Measurements from ENCODE around the gene UTF1. TPM values are rescaled to one million over a fixed set of nuclear protein-coding genes. Genes with fewer than 3 reads are reported as not detected.

Gene UTF1
- total and polyA plus RNA-seq, 9 of the 15 experiments (the other 6 are each of a cell fraction or from before 2014, with no cell fraction given): 0.35 to 0.46 TPM; not detected in 7

- no peaks in the 10 kb centered on the region for H3K27me3 ChIP-seq (ENCODE audit: control insufficient read depth in 2 of 2, insufficient read depth in 2 of 2, low read length in 2 of 2)
- ATAC-seq: no peak
- no peaks in the 10 kb centered on the region for H3K9me3 ChIP-seq (replicated peaks; ENCODE audit: control insufficient read depth, insufficient read depth, low read depth, low read length)
- peak overlapping the region; percentile 32; the same call in 1 of the 2 replicates for H2AFZ ChIP-seq (ENCODE audit: low read depth, low read length)
- H3K9ac ChIP-seq (ENCODE audit: insufficient read depth in 1 of 2, low read depth in 2 of 2, low read length in 2 of 2): peak overlapping the region in 1 of 2 experiments; percentile 88; a peak in 1 of 4 replicates
- H3K4me1 ChIP-seq (replicated peaks in 1 of 2; ENCODE audit: control insufficient read depth in 2 of 2, insufficient read depth in 2 of 2, low read length in 2 of 2): peaks cover 2 to 79% of the 10 kb centered on the region in 2 experiments; a peak in 3 of 5 replicates
- no peak overlapping the region for H3K4me2 ChIP-seq (ENCODE audit: insufficient read depth, low read length)
- no TSS peak for BruUV-seq (replicated peaks)
- CTCF ChIA-PET (ENCODE audit: low intra/inter-chr PET ratio): no interaction called here
- peak in 1 of 4 experiments; percentile 31 for DNase-seq (ENCODE audit: extremely low read depth in 1 of 4, low spot score in 3 of 4)
- no peaks in the 10 kb centered on the region for H3K36me3 ChIP-seq (ENCODE audit: control insufficient read depth, insufficient read depth, low read length)
- no peaks in the 10 kb centered on the region for H3K79me2 ChIP-seq (ENCODE audit: control insufficient read depth, insufficient read depth, low read length)
- POLR2A ChIA-PET: interaction anchor here (4.6 kb wide), 1 partner anchor 13 kb away, joined by 18 read pairs; no protein-coding TSS in a partner anchor
- in situ Hi-C loops (cut with MboI) (no loop called here), intact Hi-C loops (cut with micrococcal nuclease) (no loop called here)
- no peaks in the 10 kb centered on the region for H4K20me1 ChIP-seq (replicated peaks; ENCODE audit: control insufficient read depth, insufficient read depth, low read length)
- H3K27ac ChIP-seq (ENCODE audit: extremely low read depth, low read depth, low read length): no peak overlapping the region
- no peak overlapping the region for H3K4me3 ChIP-seq
- no peaks in the 10 kb centered on the region for H3K9me1 ChIP-seq (ENCODE audit: control insufficient read depth, insufficient read depth, low read length)
- WGBS (ENCODE audit: insufficient coverage, low coverage, missing lambda C conversion rate): 43% methylated on average over 11 of the region's 24 CpGs
- no peak for FAIRE-seq
- TF ChIP-seq THRB (CRISPR knock-in tag; conservative IDR thresholded peaks at IDR 0.05) (no peak), AFF4 (CRISPR knock-in tag; IDR thresholded peaks at IDR 0.05) (no peak), HLTF (IDR thresholded peaks at IDR 0.05) (no peak), ZNF445 (CRISPR knock-in tag; IDR thresholded peaks at IDR 0.05; ENCODE audit: low read depth) (no peak), CHD1 (IDR thresholded peaks at IDR 0.05; ENCODE audit: low read length) (no peak), CXXC5 (CRISPR knock-in tag; IDR thresholded peaks at IDR 0.05) (no peak), MEF2A (IDR thresholded peaks at IDR 0.05; ENCODE audit: control insufficient read depth, low read depth, low read length) (no peak), ZNF717 (CRISPR knock-in tag; IDR thresholded peaks at IDR 0.05) (no peak), ZNF175 (CRISPR knock-in tag; IDR thresholded peaks at IDR 0.05; ENCODE audit: low read depth) (peak; percentile 69; the same call in 1 of the 2 replicates), ZNF561 (CRISPR knock-in tag; conservative IDR thresholded peaks at IDR 0.05) (no peak), VEZF1 (CRISPR knock-in tag; IDR thresholded peaks at IDR 0.05) (peak; percentile 25; the same call in 1 of the 2 replicates), ZNF24 (IDR thresholded peaks at IDR 0.05) (no peak)
These were observed 29.0 kb downstream of the UTF1 start for GRCh38 chr10:133258818-133259601.

All from K562 (cell line).